AG08396 (cell line): ENCODE results near the gene LPIN1.

Source experiments
- DNase-seq: peaks from one replicate; pipeline ENCODE4 v3.0.0; 2012; ENCODE audit warnings: low spot score, mixed read lengths

Gene LPIN1, protein sequence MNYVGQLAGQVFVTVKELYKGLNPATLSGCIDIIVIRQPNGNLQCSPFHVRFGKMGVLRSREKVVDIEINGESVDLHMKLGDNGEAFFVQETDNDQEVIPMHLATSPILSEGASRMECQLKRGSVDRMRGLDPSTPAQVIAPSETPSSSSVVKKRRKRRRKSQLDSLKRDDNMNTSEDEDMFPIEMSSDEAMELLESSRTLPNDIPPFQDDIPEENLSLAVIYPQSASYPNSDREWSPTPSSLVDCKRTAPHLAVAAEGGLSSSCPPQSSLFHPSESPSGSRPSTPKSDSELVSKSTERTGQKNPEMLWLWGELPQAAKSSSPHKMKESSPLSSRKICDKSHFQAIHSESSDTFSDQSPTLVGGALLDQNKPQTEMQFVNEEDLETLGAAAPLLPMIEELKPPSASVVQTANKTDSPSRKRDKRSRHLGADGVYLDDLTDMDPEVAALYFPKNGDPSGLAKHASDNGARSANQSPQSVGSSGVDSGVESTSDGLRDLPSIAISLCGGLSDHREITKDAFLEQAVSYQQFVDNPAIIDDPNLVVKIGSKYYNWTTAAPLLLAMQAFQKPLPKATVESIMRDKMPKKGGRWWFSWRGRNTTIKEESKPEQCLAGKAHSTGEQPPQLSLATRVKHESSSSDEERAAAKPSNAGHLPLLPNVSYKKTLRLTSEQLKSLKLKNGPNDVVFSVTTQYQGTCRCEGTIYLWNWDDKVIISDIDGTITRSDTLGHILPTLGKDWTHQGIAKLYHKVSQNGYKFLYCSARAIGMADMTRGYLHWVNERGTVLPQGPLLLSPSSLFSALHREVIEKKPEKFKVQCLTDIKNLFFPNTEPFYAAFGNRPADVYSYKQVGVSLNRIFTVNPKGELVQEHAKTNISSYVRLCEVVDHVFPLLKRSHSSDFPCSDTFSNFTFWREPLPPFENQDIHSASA

DNA sequence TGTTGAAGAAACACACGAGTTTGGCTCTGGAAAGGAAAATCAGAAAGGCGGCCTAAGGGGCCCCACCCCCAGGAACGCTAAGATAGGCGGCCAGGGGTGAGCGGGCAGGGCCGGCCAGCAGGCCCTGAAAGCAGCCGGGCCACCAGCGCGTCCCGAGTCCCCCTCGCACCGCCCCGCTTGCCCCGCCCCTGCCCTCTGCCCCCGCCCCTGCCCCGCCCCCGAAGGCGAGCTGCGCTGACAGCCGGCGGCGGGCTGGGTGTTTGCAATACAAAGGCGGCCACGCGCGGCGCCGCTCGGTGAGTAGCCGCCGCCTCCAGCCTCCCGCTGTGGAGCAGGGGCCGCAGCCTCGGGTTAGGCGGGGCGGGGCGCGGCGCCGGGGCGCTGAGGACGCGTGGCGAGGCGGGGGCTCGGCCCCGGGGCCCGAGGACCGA is at the start of gene LPIN1:
LPIN1 (plus strand) TSS at position 257 of the 431 bp plus-strand sequence. CDS start 18,910 bp downstream, outside the sequence.
- peak; percentile 97 for DNase-seq

GRCh38 chr2:11696736-11697102 is 49.7 kb upstream of the LPIN1 start:
- DNase-seq: no peak

- DNase-seq: peak; percentile 36
Observed at GRCh38 chr2:11697103-11697871, 49.1 kb upstream of the LPIN1 start.

GRCh38 chr2:11698009-11698922 is 48.2 kb upstream of the LPIN1 start:
- DNase-seq: no peak

DNA sequence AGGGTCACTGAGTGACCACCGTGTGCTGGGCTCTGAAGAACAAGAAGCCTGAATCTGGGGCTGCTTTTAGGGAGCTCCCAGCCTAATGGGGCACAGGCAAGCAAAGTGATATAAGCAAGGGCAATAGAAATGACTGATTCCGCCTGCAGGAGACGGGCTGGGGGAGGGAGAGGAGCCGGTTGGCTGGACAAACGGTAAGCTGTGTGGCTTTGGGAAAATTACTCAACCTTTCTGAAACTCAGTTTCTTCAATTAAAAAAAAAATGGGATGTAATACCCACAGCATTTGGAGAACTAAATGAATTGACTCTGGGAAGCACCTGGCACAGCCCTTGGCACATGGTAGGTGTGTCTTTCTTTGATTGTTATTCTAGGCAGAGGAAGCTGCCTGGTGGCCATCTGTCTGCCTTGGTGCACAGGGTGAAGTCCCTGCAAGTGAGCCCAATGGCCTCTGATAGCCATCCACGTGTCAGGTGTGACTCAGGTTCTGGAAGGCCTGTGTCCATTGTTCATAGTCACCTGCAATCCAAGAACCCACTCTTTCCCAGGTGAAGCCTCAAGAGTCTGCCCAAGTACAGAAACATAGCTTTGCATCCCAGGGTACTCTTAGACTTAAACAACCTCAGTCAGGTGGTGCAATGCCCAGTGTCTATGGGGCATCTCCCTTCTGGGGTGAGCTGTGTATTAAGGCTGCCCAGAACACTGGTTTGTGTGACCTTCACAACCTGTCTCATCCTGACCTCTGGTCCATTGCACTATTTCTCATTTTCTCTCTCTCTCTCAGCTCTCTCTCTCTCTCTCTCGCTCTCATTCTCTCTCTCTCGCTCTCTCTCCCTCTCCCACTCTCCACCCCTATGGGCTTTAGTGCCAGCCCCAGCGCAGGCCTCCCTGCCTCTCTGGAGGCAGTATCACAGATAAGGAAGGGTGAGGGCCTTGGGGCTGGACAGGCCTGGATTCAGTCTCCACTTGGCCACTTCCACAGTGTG is 46.5 kb upstream of the LPIN1 start:
- DNase-seq: no peak

DNA sequence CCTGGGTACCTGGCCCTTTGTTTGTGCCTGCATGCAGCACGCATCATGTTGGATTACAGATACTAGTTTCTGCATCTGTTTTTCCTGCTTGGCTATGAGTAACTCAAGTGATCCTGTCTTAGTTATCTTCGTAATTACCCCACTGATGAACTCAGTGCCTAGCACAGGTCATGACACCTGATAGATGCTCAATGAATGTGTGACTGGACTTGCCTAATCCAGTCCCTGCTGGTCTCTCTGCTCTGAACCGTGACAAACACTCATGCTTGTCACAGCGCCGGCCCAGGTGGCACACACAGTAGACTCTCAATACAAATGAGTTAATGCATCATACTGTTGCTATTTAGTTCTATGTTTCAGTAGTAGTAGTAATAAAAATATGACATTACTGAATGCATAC is 45.2 kb upstream of the LPIN1 start:
- DNase-seq: no peak

- DNase-seq: no peak
Observed at GRCh38 chr2:11701751-11702301, 44.6 kb upstream of the LPIN1 start.

- DNase-seq: no peak
Observed at GRCh38 chr2:11702946-11703345, 43.5 kb upstream of the LPIN1 start.

DNA sequence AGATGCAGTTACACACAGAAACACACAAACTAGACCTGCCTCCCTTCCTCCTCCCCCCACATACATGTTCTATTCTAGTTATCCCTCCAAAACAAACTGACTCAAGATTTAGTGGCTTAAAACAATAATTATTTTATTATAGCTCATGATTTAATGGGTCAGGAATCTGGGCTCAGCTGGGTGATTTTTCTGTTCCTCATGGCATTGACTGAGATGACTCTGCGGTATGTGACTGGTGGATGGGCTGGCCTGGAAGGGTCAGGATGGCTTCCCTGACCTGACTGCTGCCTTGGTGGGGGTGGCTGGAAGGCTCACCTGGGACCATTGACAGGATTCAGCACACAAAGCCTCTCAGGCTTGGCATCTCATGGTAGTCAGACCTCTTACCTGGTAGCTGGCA is 42.7 kb upstream of the LPIN1 start:
- peak; percentile 57 for DNase-seq

- DNase-seq: no peak
Observed at GRCh38 chr2:11705063-11705462, 41.4 kb upstream of the LPIN1 start.

DNA sequence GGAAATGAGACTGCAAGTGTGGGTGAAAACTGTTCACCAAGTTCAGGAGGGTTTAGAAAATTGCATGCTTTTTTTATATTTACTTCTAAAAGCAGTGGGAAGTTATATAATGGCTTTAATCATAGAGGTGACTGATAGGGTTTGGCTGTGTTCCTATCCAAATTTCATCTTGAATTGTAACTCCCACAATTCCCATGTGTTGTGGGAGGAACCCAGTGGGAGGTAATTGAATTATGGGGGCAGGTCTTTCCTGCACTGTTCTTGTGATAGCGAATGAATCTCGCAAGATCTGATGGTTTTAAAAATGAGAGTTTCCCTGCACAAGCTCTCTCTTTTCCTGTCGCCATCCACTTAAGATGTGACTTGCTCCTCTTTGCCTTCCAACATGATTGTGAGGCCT is 40.7 kb upstream of the LPIN1 start:
- DNase-seq: no peak

- DNase-seq: no peak
Observed at GRCh38 chr2:11708106-11708505, 38.3 kb upstream of the LPIN1 start.

DNA sequence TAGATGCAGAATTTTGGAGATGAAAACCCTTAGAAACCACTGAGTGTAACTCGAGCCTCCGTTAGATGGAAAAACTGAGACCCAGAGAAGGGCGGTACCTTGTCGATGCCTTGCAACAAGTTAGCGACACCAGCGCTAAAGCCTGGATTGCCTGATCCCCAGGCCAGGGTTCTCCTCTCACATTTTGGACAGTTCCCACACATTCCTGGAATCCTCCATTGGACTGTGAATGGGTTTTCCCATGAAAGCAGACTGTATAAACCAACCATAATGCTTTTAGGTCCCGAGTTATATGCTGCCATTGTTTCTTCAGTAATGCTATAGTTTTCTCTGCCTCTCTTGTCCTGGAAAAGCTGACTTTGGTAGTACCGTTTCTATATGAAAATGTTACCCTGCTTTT is 37.1 kb upstream of the LPIN1 start:
- DNase-seq: no peak

DNA sequence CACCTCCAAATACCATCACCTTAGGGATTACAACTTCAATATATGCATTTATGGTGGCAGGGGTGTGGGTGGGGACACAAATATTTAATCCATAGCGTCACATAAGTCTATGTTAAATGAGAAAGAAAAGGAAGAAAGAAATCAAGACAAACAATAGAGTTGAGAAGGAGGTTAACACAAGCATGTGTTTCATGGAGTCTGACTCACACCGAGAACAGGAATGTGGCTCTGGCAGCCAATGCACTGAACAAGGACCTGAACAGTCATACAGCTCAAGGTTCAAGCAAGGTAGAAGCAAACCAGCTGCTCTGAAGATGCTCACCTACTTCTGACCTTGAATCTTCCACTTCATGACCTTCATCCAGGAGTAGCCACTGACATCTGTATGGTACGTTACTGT is 36.2 kb upstream of the LPIN1 start:
- peak; percentile 76 for DNase-seq

- DNase-seq: no peak
Observed at GRCh38 chr2:11710632-11711353, 35.6 kb upstream of the LPIN1 start.

DNA sequence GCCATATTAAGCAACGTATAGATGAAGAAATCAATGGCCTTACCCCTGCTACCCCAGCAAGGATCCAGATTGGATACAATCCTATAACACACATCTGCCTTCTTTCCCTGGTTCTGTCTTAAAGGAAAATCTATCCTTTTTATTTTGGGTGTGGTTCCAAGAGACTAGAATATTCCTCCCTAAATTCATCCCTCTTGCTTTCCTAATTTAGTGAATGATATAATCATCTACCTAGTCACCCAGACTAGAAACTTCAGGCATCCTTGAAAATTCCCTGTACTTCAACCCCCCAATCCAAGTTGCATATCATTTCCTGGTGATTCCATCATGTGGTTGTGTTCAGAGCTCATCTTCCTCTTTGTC is 35.1 kb upstream of the LPIN1 start:
- DNase-seq: no peak

- DNase-seq: no peak
Observed at GRCh38 chr2:11711751-11712150, 34.7 kb upstream of the LPIN1 start.

DNA sequence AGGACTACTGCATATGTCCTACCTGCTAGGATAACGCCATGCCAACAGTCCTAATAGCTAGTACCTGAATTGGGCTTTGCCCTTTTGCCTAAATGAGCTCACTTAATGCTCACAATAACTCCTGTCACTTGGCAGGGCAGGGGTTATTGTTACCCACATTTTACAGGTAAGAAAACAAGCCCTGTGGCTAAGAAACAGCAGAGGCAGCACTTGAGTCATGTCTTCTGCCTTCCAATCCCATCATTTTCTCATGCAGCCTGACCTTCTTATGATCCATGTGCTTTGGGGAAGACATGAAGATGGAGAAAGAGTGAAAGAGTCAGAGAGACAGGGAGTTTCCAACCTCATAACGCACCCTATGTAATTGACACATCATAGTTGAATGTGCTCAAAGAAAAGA is 33.6 kb upstream of the LPIN1 start:
- DNase-seq: no peak

GRCh38 chr2:11713815-11714214 is 32.6 kb upstream of the LPIN1 start:
- no peak for DNase-seq
